ENCODE measurements around the gene SIGLEC8. TPM values are rescaled to one million over a fixed set of nuclear protein-coding genes. Genes with fewer than 3 reads are reported as not detected.

The SIGLEC8 gene
- total RNA-seq, 1 donor from 2014 or later = not detected

DNA sequence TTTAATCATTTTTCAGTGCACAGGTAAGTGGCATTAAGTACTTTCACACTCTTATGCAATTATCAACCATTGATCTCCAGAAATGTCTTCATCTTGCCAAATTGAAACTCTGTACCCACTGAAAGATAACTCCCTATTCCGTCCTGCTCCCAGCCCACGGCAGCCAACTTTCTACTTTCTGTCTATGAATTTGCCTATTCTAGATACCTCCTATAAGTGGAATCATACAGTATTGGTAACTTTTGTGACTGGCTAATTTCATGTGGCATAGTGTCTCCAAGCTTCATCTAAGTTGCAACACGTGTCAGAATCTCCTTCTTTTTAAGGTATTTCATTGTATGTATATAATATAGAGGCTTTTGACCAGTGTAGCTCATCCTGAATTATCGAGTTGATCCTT, 14.4 kb upstream of the SIGLEC8 start:
- no peak overlapping the region for H3K4me3 Mint-ChIP-seq
- no peaks in the 10 kb centered on the region for H3K36me3 Mint-ChIP-seq
- H3K27ac Mint-ChIP-seq = no peak overlapping the region
- no peak for DNase-seq (ENCODE audit: extremely low spot score, unreplicated experiment)
- H3K9me3 Mint-ChIP-seq = no peaks in the 10 kb centered on the region
- no peaks in the 10 kb centered on the region for H3K4me1 Mint-ChIP-seq (ENCODE audit: unreplicated experiment)
- TF ChIP-seq, protein P1, sequence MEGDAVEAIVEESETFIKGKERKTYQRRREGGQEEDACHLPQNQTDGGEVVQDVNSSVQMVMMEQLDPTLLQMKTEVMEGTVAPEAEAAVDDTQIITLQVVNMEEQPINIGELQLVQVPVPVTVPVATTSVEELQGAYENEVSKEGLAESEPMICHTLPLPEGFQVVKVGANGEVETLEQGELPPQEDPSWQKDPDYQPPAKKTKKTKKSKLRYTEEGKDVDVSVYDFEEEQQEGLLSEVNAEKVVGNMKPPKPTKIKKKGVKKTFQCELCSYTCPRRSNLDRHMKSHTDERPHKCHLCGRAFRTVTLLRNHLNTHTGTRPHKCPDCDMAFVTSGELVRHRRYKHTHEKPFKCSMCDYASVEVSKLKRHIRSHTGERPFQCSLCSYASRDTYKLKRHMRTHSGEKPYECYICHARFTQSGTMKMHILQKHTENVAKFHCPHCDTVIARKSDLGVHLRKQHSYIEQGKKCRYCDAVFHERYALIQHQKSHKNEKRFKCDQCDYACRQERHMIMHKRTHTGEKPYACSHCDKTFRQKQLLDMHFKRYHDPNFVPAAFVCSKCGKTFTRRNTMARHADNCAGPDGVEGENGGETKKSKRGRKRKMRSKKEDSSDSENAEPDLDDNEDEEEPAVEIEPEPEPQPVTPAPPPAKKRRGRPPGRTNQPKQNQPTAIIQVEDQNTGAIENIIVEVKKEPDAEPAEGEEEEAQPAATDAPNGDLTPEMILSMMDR (conservative IDR thresholded peaks at IDR 0.05) = no peak
- peaks cover 20% of the 10 kb centered on the region for H3K27me3 Mint-ChIP-seq

DNA sequence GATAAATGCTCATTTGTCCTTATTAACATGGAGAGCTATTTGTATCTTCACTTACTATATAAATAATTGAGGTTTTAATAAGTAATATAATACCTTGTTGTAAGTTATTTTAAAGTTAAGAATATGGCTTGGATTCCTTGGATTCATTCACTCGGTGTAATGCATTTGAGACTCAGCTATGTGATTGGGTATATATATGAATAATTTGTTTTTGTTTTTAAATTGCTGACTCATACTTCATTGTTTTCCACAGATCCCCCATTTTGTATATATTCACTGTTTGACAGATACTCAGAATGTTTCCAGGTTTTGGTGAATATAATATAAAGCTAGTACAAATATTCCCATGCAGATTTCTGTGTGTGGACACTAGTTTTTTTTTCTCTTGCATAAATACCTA, 13.3 kb upstream of the SIGLEC8 start:
- no peak overlapping the region for H3K4me3 Mint-ChIP-seq
- TF ChIP-seq, protein P1 (conservative IDR thresholded peaks at IDR 0.05) = no peak
- no peak overlapping the region for H3K27ac Mint-ChIP-seq
- H3K36me3 Mint-ChIP-seq = no peaks in the 10 kb centered on the region
- H3K27me3 Mint-ChIP-seq = peaks cover 31% of the 10 kb centered on the region
- no peaks in the 10 kb centered on the region for H3K9me3 Mint-ChIP-seq
- H3K4me1 Mint-ChIP-seq (ENCODE audit: unreplicated experiment) = no peaks in the 10 kb centered on the region
- DNase-seq (ENCODE audit: extremely low spot score, unreplicated experiment) = no peak

DNA sequence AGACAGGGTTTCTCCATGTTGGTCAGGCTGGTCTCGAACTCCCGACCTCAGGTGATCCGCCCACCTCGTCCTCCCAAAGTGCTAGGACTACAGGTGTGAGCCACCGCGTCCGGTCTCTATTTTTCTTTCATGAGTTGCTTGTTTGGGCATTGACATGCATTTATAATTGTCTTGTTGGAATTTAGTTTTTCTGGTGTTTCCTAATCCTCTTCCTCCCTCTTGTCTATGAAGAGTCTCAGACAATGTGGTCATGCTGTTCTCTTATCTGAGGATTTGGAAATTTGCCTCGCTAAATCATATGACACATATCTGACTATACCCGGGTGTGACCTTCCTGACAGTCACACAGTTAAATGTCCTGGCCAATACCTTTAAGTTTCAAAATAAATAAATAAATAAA, 12.7 kb upstream of the SIGLEC8 start:
- TF ChIP-seq, protein P1 (conservative IDR thresholded peaks at IDR 0.05) = no peak
- no peak for DNase-seq (ENCODE audit: extremely low spot score, unreplicated experiment)
- Mint-ChIP-seq H3K27me3 (peaks cover 37% of the 10 kb centered on the region), H3K9me3 (no peaks in the 10 kb centered on the region), H3K4me1 (ENCODE audit: unreplicated experiment) (no peaks in the 10 kb centered on the region), H3K4me3 (no peak overlapping the region), H3K36me3 (no peaks in the 10 kb centered on the region), H3K27ac (no peak overlapping the region)

DNA sequence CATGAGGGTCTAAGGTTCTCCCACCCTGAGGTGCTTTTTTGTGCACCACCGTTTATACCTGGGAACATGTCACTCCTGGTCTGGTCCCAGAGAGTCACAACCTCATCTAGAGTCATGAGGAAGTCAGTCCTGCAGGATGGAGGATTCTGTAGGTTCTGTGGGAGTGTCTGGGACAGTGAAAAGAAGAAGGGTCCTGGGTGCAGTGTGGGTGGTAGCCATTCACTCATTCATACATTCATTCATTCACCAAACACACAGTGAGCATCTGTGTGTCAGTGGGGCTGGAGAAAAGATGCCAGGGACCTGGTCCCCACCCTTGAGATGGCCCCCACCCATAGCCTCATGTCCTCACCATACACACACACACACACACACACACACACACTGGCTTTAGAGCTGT, 11.4 kb upstream of the SIGLEC8 start:
- Mint-ChIP-seq H3K9me3 (no peaks in the 10 kb centered on the region), H3K27me3 (peaks cover 47% of the 10 kb centered on the region), H3K4me3 (no peak overlapping the region), H3K27ac (no peak overlapping the region), H3K36me3 (no peaks in the 10 kb centered on the region), H3K4me1 (ENCODE audit: unreplicated experiment) (no peaks in the 10 kb centered on the region)
- DNase-seq (ENCODE audit: extremely low spot score, unreplicated experiment) = no peak
- TF ChIP-seq, protein P1 (conservative IDR thresholded peaks at IDR 0.05) = no peak

DNA sequence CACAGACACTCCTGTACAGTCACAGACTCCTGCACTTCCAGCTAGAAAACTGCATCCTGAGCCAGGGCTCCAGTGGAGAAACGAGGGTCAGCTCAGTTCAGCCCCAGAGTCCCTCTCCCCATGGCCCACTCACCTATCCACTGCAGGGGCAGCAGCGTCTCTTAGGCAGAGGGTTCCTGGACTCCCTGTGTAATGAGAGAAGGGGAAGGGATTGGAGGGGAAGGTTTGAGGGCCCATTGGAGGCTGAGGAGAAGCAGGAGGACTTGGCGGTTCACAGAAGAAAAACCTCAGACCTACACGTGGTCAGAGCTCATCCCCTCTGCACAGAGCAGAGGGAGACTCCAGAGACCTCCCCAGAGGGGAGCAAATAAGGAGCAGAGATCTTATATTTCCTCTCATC, 10.9 kb upstream of the SIGLEC8 start:
- H3K27me3 Mint-ChIP-seq = peaks cover 50% of the 10 kb centered on the region
- TF ChIP-seq, protein P1 (conservative IDR thresholded peaks at IDR 0.05) = no peak
- no peaks in the 10 kb centered on the region for H3K9me3 Mint-ChIP-seq
- H3K36me3 Mint-ChIP-seq = no peaks in the 10 kb centered on the region
- no peak for DNase-seq (ENCODE audit: extremely low spot score, unreplicated experiment)
- H3K4me1 Mint-ChIP-seq (ENCODE audit: unreplicated experiment) = no peaks in the 10 kb centered on the region
- no peak overlapping the region for H3K4me3 Mint-ChIP-seq
- no peak overlapping the region for H3K27ac Mint-ChIP-seq

DNA sequence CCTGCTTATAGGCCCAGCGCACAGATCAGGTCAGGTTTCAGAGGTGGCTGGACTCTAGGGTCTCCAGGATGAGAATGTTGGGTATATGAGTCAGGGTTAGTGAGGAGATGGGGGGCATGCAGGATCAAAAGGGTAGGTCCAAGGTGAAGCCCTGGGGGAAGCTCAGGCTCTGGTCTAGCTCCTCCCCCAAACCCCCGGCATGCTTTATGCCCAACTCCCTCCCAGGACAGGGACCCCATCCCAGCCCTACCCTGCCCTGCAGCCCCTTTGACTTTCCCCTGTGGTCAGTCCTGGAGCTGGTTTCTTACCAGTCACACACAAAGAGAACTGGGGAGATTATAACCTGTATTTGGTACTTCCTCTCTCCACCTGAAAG, 10.3 kb upstream of the SIGLEC8 start:
- no peak for DNase-seq (ENCODE audit: extremely low spot score, unreplicated experiment)
- TF ChIP-seq, protein P1 (conservative IDR thresholded peaks at IDR 0.05) = no peak
- Mint-ChIP-seq H3K36me3 (no peaks in the 10 kb centered on the region), H3K27me3 (peaks cover 52% of the 10 kb centered on the region), H3K4me3 (no peak overlapping the region), H3K9me3 (no peaks in the 10 kb centered on the region), H3K4me1 (ENCODE audit: unreplicated experiment) (no peaks in the 10 kb centered on the region), H3K27ac (no peak overlapping the region)
